Spinal cord (tissue), 10 donors: Measurements from ENCODE around the gene TCEAL3. TPM values are rescaled to one million over a fixed set of nuclear protein-coding genes. Genes with fewer than 3 reads are reported as not detected.
"Not testable (repeated sequence)": the region's sequence is repeated elsewhere in the genome, so short reads cannot be mapped to it uniquely, and the experiment has no call there.

Source experiments
- DNase-seq, 6 donors: peaks; one replicate each; pipeline versions ENCODE4 v3.0.0 to v3.0.0-alpha.2; 2013 to 2015; ENCODE audit warnings: low spot score in 6 of 6, low read depth in 4 of 6
- H3K27ac ChIP-seq: one replicate; pipeline ENCODE4 v1.5.1; 2013; ENCODE audit warnings: low read depth, low read length, control low read depth
- H3K27me3 ChIP-seq: one replicate; pipeline ENCODE4 v1.6.1; 2013; ENCODE audit warnings: low read length; ENCODE audit not compliant: control insufficient read depth, insufficient read depth
- H3K36me3 ChIP-seq: one replicate; pipeline ENCODE4 v1.6.1; 2013; ENCODE audit warnings: low read length; ENCODE audit not compliant: control insufficient read depth, insufficient read depth
- H3K4me1 ChIP-seq: one replicate; pipeline ENCODE4 v1.6.1; 2013; ENCODE audit warnings: low read length; ENCODE audit not compliant: control insufficient read depth, insufficient read depth
- H3K4me3 ChIP-seq: one replicate; pipeline ENCODE4 v1.5.1; 2013; ENCODE audit warnings: low read depth, low read length, control low read depth
- H3K9me3 ChIP-seq: one replicate; pipeline ENCODE4 v1.6.1; 2013; ENCODE audit warnings: low read length; ENCODE audit not compliant: control insufficient read depth, insufficient read depth
- WGBS: methylation state at CpG from one replicate; pipeline ENCODE4 v1.1.5; 2013; ENCODE audit warnings: missing lambda C conversion rate; ENCODE audit not compliant: insufficient coverage; 5-methylcytosine and 5-hydroxymethylcytosine counted together
- polyA plus RNA-seq, 2 donors: library from polyadenylated mRNA; unstranded; fragments of 120-200 nt; gene quantifications; one replicate each; pipeline ENCODE4 v1.2.1, GENCODE V29; 2013; ENCODE audit not compliant: insufficient read length in 2 of 2
- total RNA-seq, 2 donors: library from RNA; depleted of rRNA in 1 of 2; stranded (reverse); fragments of 120-200 nt in 1 of 2; fragments of >200 nt in 1 of 2; gene quantifications; one replicate each; pipeline versions ENCODE4 v1.2.3 to v1.2.4, GENCODE V29; 2013 to 2014
- donor health status: healthy.

TCEAL3 gene
- total and polyA plus RNA-seq, 4 donors, result 11.7 to 77.2 (median 53.5) TPM

DNA sequence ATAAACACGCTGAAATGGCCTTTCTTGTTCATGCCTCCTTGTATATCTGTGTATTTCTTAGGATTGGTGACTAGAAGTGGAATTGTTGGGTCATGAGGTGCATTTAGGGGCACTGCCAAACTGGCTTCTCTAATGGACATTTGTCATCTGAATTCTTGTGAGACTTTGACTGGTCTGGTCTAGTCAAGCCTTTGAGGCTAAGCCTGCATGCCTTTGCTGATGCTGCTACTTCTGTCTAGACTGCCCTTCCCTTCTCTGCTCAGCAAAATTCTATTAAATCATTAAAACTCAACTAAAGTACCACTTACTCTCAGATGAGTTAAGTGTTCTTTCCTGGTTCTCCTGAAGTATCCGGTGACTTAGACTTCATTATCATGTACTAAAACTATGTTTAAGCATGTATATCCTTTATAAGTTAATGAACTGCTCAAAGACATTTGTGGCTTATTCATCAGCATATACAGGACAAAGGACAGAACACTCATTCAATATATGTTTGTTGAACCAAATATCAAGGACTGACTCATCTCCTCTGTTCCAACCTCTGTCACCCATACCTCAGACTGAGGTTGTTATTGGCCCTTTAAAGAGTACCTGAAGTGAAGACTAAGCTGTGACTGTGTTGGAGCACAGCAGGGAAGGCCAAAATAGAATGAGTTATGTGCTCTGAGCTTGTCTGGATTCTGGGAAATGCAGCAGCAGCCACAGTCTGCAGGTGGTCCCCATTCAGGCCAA is 30.0 kb downstream of the TCEAL3 start:
- no CpG with 5 or more reads among the region's 2 CpGs for WGBS
- no peaks in the 10 kb centered on the region for H3K9me3 ChIP-seq
- H3K4me1 ChIP-seq, result no peaks in the 10 kb centered on the region
- H3K36me3 ChIP-seq, result no peaks in the 10 kb centered on the region
- DNase-seq, result no peak
- H3K27ac ChIP-seq, result no peak overlapping the region
- H3K4me3 ChIP-seq, result no peak overlapping the region
- H3K27me3 ChIP-seq, result peaks cover 6% of the 10 kb centered on the region

DNA sequence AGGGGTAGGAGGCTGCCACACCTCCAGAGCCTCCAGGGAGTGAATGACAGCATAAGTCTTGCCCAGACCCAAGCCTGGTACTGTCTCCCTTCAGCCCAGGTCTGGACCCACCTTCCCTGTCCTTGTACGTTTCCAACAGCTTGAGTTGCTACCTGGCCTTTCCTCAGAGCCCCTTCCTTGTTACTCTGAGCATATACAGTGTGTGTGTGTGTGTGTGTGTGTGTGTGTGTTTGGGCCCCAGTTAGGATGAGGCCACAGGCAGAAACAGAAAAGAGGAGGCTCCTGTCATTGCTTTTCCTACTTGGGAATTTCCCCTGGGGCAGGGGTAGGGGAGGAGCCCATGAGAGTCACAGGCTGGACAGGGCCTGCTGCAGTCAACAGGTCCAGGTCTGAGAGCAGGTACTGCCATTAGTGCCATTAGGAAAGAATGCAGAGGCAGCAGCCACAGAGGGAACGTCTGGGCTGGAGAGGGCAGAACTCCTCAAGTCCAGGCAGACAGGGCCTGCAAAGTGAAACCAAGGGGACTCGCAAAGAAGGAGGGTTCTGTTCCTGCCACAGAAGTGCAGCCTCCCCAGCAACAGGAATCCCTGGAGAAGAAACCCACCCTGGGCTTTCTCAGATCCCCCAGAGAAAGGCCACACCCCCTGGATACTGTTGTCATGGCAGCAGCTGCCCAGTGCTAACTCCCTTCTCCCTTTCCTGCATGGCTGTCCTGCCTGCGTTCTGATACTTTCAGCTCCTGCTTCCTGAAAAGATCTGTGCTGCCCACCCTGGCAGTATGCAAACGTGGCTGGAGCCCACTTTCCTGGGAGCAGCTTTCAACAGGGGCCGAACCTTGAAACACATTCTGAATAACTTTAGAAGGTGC is 30.9 kb downstream of the TCEAL3 start:
- not testable (repeated sequence) for H3K9me3 ChIP-seq, H3K27me3 ChIP-seq, H3K36me3 ChIP-seq, H3K4me3 ChIP-seq, H3K27ac ChIP-seq, H3K4me1 ChIP-seq
- 20% methylated on average over 3 of the region's 6 CpGs for WGBS
- peak in 3 of 6 donors; percentile 18 to 70 (median 68) for DNase-seq

DNA sequence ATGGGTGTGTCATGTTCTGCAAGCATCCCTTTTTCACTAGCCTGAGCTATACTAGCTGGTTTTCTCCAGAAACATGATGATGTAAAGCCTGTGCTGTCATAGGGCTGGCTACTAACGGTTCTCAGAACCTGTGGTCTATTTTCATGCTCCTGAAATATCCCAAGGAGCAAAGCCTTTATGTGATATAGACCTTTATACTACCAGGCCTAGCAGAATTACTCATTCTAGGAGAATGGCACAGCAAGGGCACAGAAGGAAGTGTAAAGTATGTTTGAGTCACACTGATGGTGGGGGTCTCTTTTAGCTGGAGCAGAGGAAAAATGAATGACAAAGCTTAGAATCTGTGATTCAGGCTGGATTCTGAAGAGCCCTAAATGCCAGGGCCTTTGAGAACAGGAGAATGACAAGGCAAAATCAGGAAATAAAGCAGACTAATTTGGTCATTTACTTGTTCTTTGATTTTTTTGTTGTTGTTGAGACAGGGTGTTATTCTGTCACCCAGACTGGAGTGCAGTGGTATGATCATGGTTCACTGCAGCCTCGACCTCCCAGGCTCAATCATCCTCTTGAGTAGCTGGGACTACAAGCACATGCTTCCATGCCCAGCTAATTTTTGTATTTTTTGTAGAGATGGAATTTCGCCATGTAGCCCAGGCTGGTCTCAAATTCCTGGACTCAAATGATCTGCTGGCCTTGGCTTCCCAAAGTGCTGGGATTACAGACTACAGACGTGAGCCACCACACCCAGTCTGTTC is 32.8 kb downstream of the TCEAL3 start:
- DNase-seq, result no peak
- H3K9me3 ChIP-seq, result no peaks in the 10 kb centered on the region
- 67% methylated on average over 2 of the region's 4 CpGs for WGBS
- H3K4me1 ChIP-seq, result no peaks in the 10 kb centered on the region
- no peaks in the 10 kb centered on the region for H3K36me3 ChIP-seq
- H3K27me3 ChIP-seq, result peaks cover 6% of the 10 kb centered on the region
- no peak overlapping the region for H3K27ac ChIP-seq
- H3K4me3 ChIP-seq, result no peak overlapping the region

DNA sequence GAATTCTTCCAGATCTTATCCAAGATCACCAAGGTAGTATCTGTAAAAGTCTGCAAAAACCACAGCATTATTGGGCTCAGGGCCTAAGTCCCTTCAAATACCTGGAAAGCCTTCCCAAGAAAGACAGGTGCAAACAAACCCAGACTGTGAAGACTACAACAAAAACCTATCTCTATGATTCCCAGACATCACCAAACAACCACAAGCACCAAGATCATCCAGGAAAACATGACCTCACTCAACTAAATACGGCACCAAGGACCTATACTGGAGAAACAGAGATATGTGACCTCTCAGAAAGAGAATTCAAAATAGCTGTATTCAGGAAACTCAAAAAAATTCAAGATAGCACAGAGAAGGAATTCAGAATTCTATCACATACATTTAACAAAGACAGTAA is 36.4 kb downstream of the TCEAL3 start:
- no peak for DNase-seq
- no CpG with 5 or more reads among the region's 1 CpG for WGBS
- H3K36me3 ChIP-seq, result no peaks in the 10 kb centered on the region
- no peaks in the 10 kb centered on the region for H3K9me3 ChIP-seq
- no peaks in the 10 kb centered on the region for H3K4me1 ChIP-seq
- H3K4me3 ChIP-seq, result no peak overlapping the region
- H3K27ac ChIP-seq, result no peak overlapping the region
- peaks cover 3% of the 10 kb centered on the region for H3K27me3 ChIP-seq

DNA sequence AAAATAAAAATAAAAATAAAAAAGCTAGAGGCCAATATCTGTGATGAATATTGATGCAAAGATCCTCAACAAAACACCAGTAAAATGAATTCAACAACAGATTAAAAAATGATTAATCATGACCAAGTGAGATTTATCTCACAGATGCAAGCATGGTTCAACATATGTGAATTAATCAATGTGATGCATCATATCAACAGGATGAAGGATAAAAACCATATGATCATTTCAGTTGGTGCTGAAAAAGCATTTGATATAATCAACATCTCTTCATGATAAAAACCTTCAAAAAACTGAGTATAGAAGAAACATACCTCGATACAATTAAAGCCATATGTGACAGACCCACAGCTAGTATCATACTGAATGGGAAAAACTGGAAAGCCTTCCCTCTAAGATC is 39.9 kb downstream of the TCEAL3 start:
- Histone ChIP-seq H3K27ac (no peak overlapping the region), H3K4me3 (no peak overlapping the region), H3K36me3 (no peaks in the 10 kb centered on the region), H3K27me3 (no peaks in the 10 kb centered on the region), H3K9me3 (no peaks in the 10 kb centered on the region), H3K4me1 (no peaks in the 10 kb centered on the region)
- WGBS, result no CpG with 5 or more reads among the region's 1 CpG
- no peak for DNase-seq

DNA sequence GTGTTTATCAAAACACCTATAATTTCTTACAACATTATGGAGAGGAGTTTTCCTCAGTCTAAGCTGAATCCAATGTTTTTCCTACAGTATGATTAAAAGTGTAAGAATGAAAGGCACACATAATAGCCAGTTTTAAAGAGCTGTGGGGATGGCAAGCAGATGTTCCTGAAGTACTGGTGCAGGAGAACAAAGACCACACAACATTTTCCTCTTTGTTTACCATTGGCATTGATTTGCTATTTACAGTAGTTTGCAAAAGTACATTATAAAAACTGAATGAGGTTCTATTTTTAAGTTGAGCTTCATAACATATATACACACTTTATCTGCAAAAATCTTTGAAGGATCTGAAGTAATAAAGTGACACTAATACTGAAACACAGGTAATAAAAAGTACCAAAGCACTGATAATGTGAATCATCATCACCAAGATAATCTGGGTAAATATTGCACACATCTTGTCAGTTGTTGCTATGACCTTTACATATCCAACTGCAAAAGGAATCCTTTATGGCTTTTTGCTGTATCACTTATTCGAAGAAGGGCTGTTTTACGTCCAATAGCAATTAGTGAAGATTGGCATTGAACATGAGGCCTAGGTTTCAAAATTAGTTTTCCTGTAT is 43.5 kb downstream of the TCEAL3 start:
- Histone ChIP-seq H3K9me3 (no peaks in the 10 kb centered on the region), H3K4me3 (no peak overlapping the region)
- no CpG with 5 or more reads among the region's 2 CpGs for WGBS

DNA sequence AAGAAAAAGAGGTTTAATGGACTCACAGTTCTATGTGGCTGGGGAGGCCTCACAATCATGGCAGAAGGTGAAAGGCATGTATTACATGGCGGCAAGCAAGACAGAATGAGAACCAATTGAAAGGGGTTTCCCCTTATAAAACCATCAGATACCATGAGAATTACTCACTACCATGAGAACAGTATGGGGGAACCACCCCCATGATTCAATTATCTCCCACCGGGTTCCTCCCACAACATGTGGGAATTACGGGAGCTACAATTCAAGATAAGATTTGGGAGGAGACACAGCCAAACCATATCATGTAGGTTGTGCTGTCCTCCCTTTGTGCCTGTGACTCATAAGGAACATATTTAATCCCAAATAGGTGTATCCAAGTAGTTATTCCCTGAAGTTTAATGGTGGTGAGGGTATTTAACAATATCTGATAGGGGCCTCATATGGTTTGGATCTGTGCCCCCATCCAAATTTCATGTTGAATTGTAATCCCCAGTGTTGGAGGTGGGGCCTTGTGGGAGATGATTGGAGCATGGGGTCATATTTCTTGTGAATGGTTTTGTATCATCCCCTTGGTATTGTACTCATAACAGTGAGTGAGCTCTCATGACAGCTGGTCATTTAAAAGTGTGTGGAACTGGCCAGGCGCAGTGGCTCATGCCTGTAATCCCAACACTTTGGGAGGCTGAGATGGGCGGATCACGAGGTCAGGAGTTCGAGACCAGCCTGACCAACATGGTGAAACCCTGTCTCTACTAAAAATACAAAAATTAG is 47.7 kb downstream of the TCEAL3 start:
- not testable (repeated sequence) for DNase-seq, H3K27ac ChIP-seq, H3K9me3 ChIP-seq, H3K4me1 ChIP-seq, H3K36me3 ChIP-seq, H3K27me3 ChIP-seq, H3K4me3 ChIP-seq
- whole genome bisulfite sequencing, result 82% methylated on average over 2 of the region's 7 CpGs

More for the DNA sequence above, 43.5 kb downstream of the TCEAL3 start:
- Histone ChIP-seq H3K36me3 (no peaks in the 10 kb centered on the region), H3K4me1 (no peaks in the 10 kb centered on the region), H3K27me3 (no peaks in the 10 kb centered on the region), H3K27ac (no peak overlapping the region)
- DNase-seq, result no peak

DNA sequence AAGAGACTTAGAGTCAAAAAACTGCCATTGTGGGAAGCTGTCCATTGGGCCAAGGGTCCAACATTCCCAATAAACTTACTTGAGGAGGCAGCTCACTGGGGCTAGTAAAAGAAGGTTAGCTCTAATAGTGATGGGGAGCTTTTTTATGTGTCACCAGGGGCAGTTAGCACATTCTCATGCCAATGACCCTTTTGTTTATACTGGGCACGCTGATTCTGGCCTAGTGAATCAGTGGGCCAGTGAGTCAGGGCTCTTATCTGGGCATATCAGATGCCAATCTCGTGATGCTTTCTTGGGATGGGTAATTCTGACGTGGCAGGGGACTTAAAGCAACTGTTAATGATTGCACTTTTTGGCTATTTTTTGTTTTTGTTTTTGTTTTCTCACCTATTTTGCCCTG is 48.9 kb downstream of the TCEAL3 start:
- Histone ChIP-seq H3K36me3 (no peaks in the 10 kb centered on the region), H3K9me3 (no peaks in the 10 kb centered on the region), H3K27ac (no peak overlapping the region), H3K4me3 (no peak overlapping the region), H3K4me1 (no peaks in the 10 kb centered on the region), H3K27me3 (peaks cover 2% of the 10 kb centered on the region)
- DNase-seq, result no peak
- WGBS, result 40% methylated on average over 3 of the region's 3 CpGs

DNA sequence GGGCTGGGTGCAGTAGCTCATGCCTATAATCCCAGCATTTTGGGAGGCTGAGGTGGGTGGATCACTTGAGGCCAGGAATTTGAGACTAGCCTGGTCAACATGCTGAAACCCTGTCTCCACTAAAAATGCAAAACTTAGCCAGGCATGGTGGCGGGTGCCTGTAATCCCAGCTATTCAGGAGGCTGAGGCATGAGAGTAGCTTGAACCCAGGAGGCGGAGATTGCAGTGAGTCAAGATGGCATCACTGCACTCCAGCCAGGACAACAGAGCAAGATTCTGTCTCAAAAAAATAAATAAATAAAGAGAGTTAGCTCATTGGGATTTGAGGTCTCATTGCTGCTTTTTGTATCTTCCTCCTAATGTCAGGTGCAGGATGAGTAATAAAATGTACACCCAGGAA is 49.3 kb downstream of the TCEAL3 start:
- H3K9me3 ChIP-seq, H3K36me3 ChIP-seq, DNase-seq, H3K4me1 ChIP-seq, H3K27ac ChIP-seq, H3K4me3 ChIP-seq, H3K27me3 ChIP-seq: not testable (repeated sequence)
- 78% methylated on average over 1 of the region's 2 CpGs for WGBS
